Activated CD4-positive, alpha-beta T cell treated with anti-CD3 and anti-CD28 coated beads, Interleukin-2, amount 10 ng/mL, durations not matched to agents 24 days and 14 days (primary cell): ENCODE results near the gene AMIGO1. TPM values are rescaled to one million over a fixed set of nuclear protein-coding genes. Genes with fewer than 3 reads are reported as not detected.

ENCODE experiments used
- DNase-seq: peaks from one replicate; pipeline ENCODE4 v3.0.0; 2022
- H3K27ac Mint-ChIP-seq: one replicate; pipeline ENCODE4 v1.8.0; 2022; ENCODE audit warnings: mild to moderate bottlenecking, mixed read lengths
- H3K27me3 Mint-ChIP-seq: one replicate; pipeline ENCODE4 v1.8.0; 2022; ENCODE audit warnings: mixed read lengths
- H3K36me3 Mint-ChIP-seq: one replicate; pipeline ENCODE4 v1.8.0; 2022; ENCODE audit warnings: low read depth, mild to moderate bottlenecking, mixed read lengths
- H3K4me1 Mint-ChIP-seq: one replicate; pipeline ENCODE4 v1.8.0; 2021; ENCODE audit warnings: mixed read lengths
- H3K4me3 Mint-ChIP-seq: one replicate; pipeline ENCODE4 v1.8.0; 2022; ENCODE audit warnings: mild to moderate bottlenecking, moderate library complexity, mixed read lengths
- H3K9me3 Mint-ChIP-seq: one replicate; pipeline ENCODE4 v1.8.0; 2021; ENCODE audit warnings: mixed read lengths
- intact Hi-C: fragments of 100-400 bp; cut with micrococcal nuclease; formaldehyde crosslinking; loops from one replicate; pipeline ENCODE4 v1.15.1; 2023
- total RNA-seq: library from RNA; stranded (reverse); gene quantifications from 2 replicates; pipeline ENCODE4 v1.2.3, GENCODE V29; 2022

Gene AMIGO1
- total RNA-seq, 1 donor from 2014 or later, result 1.1 TPM

- Mint-ChIP-seq H3K4me1 (no peaks in the 10 kb centered on the region), H3K9me3 (no peaks in the 10 kb centered on the region), H3K27ac (no peak within 1 kb of the TSS), H3K36me3 (no peaks in the 10 kb centered on the region), H3K4me3 (no peak within 1 kb of the TSS), H3K27me3 (peaks cover 4% of the 10 kb centered on the region)
- intact Hi-C loops, result no loop called here
- DNase-seq, result peak; percentile 41
These were observed 30.1 kb upstream of the AMIGO1 start, which contains the start of gene GPR61 for GRCh38 chr1:109539676-109540075. GPR61 (plus strand) TSS chr1:109539872; CDS start chr1:109543023, 3,151 bp downstream.

GRCh38 chr1:109538827-109539555 lies 29.5 kb upstream of the AMIGO1 start:
- Mint-ChIP-seq H3K4me3 (no peak overlapping the region), H3K27me3 (peaks cover 4% of the 10 kb centered on the region), H3K4me1 (no peaks in the 10 kb centered on the region), H3K9me3 (no peaks in the 10 kb centered on the region), H3K36me3 (no peaks in the 10 kb centered on the region), H3K27ac (no peak overlapping the region)
- intact Hi-C loops, result no loop called here
- peak; percentile 51 for DNase-seq

DNA sequence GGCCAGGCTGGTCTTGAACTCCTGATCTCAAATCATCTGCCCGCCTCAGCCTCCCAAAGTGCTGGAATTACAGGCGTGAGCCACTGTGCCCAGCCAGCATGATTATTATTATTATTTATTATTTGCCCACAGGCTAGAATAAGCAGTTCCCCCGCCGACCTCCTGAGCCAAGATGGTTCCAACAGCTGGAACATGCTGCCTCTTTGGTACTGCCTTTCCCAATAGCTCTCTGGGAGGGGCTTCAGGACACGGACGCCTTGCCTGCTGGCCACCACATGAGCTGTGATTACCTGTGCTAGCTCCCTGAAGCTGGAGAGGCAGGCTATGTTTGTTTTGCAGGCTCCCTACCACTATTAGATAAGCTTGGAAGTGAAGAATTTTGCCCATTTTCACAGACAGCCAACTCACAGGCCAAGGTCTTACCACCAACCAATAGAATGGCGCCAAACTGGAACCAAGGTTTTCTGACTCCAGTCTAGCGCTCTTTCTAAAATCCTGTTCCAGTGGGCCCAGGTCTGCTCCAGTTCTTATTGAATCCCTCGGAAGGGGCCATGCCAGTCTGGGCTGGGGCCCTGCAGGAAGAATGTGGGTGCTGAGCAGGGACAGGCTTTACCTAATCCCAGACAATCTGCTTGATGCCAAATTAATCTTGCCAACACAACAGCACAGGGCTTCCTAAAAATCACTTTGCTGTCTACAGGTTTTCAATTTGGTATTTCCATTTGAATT lies 28.1 kb upstream of the AMIGO1 start:
- DNase-seq, result no peak
- H3K4me3 Mint-ChIP-seq, result no peak overlapping the region
- H3K9me3 Mint-ChIP-seq, result no peaks in the 10 kb centered on the region
- intact Hi-C loops, result no loop called here
- no peaks in the 10 kb centered on the region for H3K36me3 Mint-ChIP-seq
- H3K4me1 Mint-ChIP-seq, result peaks cover 3% of the 10 kb centered on the region
- peaks cover 4% of the 10 kb centered on the region for H3K27me3 Mint-ChIP-seq
- H3K27ac Mint-ChIP-seq, result no peak overlapping the region

DNA sequence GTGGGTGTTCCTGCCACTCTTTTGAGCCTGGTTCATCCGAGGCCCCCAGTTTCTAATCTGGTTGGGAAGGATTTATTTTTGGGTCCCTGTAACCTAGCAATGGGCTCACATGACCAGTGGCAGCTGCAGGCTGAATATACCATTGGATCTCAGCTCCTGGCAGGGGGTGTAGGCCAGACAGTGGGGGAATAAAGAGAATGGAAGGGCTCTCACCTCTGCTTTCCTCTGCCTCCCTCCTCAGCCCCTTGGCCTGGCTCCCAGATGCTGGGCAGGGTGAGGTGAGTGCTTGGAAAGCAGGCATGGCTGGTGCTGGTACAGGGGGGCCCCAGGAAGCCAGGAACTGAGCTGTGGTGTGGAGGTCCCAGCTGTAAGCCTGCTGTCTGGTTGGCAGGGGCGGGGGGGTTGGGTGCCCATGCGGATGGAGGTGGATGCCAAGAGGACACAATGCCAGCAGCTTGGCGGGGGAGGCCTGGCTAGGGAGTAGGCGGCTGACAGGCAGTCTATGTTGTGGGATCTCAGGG lies 26.5 kb upstream of the AMIGO1 start:
- no peak for DNase-seq
- no peaks in the 10 kb centered on the region for H3K36me3 Mint-ChIP-seq
- intact Hi-C loops, result no loop called here
- H3K9me3 Mint-ChIP-seq, result no peaks in the 10 kb centered on the region
- H3K27ac Mint-ChIP-seq, result no peak overlapping the region
- peaks cover 19% of the 10 kb centered on the region for H3K4me1 Mint-ChIP-seq
- no peak overlapping the region for H3K4me3 Mint-ChIP-seq
- peaks cover 4% of the 10 kb centered on the region for H3K27me3 Mint-ChIP-seq

GRCh38 chr1:109535481-109535880 lies 26.0 kb upstream of the AMIGO1 start:
- H3K27me3 Mint-ChIP-seq, result peaks cover 4% of the 10 kb centered on the region
- peaks cover 23% of the 10 kb centered on the region for H3K4me1 Mint-ChIP-seq
- DNase-seq, result no peak
- intact Hi-C loops, result no loop called here
- no peak overlapping the region for H3K27ac Mint-ChIP-seq
- no peak overlapping the region for H3K4me3 Mint-ChIP-seq
- H3K36me3 Mint-ChIP-seq, result no peaks in the 10 kb centered on the region
- no peaks in the 10 kb centered on the region for H3K9me3 Mint-ChIP-seq

GRCh38 chr1:109534307-109534858 lies 24.9 kb upstream of the AMIGO1 start:
- H3K9me3 Mint-ChIP-seq, result no peaks in the 10 kb centered on the region
- no peak for DNase-seq
- H3K4me1 Mint-ChIP-seq, result peaks cover 23% of the 10 kb centered on the region
- intact Hi-C loops, result loop anchor here (5.0 kb wide), 1 partner anchor 127 kb away; no protein-coding TSS in a partner anchor
- no peak overlapping the region for H3K4me3 Mint-ChIP-seq
- peaks cover 4% of the 10 kb centered on the region for H3K27me3 Mint-ChIP-seq
- H3K27ac Mint-ChIP-seq, result no peak overlapping the region
- no peaks in the 10 kb centered on the region for H3K36me3 Mint-ChIP-seq

DNA sequence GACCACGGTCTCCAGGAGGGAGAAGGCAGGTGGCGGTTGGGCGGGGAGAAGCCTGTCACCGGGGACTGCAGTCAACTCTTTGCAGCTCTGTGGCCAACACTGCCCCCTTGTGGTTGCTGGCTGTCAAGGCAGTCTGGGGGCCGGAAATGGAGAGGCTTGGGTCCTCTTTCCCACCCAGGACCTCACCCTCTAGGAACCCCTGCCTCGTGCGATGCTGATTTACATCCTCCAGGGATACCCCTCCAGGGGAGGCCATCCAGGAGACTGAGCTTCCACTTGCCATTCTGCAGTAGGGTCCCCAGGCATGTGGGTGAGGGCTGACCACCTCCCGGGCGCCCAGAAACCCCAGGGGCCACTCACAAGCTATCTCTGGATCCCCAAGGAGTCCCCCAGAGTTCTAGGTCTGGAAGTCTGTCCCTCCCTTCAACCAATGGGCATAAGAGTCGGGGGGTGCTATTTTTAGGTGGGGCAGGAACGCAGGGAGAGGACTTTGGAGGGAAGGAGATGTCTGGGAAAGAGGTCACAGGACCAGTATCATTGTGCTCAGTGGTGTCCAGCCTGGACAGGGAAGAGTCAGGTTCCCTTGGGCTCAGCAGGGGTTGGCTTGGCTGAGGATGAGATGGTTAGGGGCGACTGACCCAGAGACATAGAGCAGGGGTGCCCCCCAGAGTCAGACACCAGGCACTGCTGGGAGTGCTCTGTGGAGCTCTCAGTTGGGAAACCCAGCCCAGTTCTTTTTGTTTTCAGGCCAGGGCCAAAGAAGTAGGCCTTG lies 23.0 kb upstream of the AMIGO1 start:
- H3K27me3 Mint-ChIP-seq, result no peaks in the 10 kb centered on the region
- H3K36me3 Mint-ChIP-seq, result no peaks in the 10 kb centered on the region
- no peaks in the 10 kb centered on the region for H3K9me3 Mint-ChIP-seq
- peak overlapping the region; percentile 86 for H3K27ac Mint-ChIP-seq
- peak; percentile 98 for DNase-seq
- peaks cover 23% of the 10 kb centered on the region for H3K4me1 Mint-ChIP-seq
- intact Hi-C loops, result loop anchor here (1.0 to 5.0 kb wide), 7 partner anchors 32 to 269 kb away; partner anchors contain the start of genes CYB561D1, PSMA5 and PSRC1
- H3K4me3 Mint-ChIP-seq, result peak overlapping the region; percentile 74

DNA sequence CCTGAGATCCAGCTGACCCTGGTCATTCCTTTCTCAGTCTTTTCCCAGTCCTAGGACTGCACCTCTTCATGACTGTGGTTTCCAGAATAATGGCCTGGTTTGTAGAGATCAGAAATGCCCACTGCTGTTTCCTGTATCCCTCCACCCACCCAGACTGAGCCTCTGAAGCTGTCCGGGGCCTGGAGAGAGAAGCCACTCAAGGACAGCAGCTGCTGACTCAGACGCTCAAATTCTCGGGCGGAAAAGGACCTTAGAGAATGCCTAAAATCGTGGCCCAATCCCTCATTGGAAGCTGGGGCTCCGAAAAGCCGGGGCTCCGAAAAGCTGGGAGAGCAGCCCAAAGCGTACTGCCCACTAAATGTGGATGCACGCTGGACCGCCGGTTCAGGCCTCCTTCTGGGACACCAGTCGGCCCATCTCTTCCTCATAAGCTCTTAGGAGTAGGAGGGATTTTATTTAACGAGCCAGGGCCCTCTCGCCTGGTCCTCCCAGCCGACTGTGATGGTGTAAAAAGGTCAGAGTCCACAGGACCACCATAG lies 22.4 kb upstream of the AMIGO1 start:
- Mint-ChIP-seq H3K27ac (peak overlapping the region; percentile 86), H3K4me3 (peak overlapping the region; percentile 74), H3K4me1 (peaks cover 23% of the 10 kb centered on the region)

GRCh38 chr1:109531380-109531779 lies 21.9 kb upstream of the AMIGO1 start:
- no peak for DNase-seq
- intact Hi-C loops, result loop anchor here (5.0 kb wide), 1 partner anchor 124 kb away; no protein-coding TSS in a partner anchor
- H3K9me3 Mint-ChIP-seq, result no peaks in the 10 kb centered on the region
- H3K4me1 Mint-ChIP-seq, result peaks cover 23% of the 10 kb centered on the region
- H3K27ac Mint-ChIP-seq, result peak overlapping the region; percentile 40
- peak overlapping the region; percentile 36 for H3K4me3 Mint-ChIP-seq
- H3K27me3 Mint-ChIP-seq, result no peaks in the 10 kb centered on the region
- H3K36me3 Mint-ChIP-seq, result no peaks in the 10 kb centered on the region

More for the DNA sequence above, 22.4 kb upstream of the AMIGO1 start:
- H3K9me3 Mint-ChIP-seq, result no peaks in the 10 kb centered on the region
- DNase-seq, result no peak
- intact Hi-C loops, result loop anchor here (1.0 to 5.0 kb wide), 7 partner anchors 32 to 269 kb away; partner anchors contain the start of genes CYB561D1, PSMA5 and PSRC1
- no peaks in the 10 kb centered on the region for H3K27me3 Mint-ChIP-seq
- H3K36me3 Mint-ChIP-seq, result no peaks in the 10 kb centered on the region

DNA sequence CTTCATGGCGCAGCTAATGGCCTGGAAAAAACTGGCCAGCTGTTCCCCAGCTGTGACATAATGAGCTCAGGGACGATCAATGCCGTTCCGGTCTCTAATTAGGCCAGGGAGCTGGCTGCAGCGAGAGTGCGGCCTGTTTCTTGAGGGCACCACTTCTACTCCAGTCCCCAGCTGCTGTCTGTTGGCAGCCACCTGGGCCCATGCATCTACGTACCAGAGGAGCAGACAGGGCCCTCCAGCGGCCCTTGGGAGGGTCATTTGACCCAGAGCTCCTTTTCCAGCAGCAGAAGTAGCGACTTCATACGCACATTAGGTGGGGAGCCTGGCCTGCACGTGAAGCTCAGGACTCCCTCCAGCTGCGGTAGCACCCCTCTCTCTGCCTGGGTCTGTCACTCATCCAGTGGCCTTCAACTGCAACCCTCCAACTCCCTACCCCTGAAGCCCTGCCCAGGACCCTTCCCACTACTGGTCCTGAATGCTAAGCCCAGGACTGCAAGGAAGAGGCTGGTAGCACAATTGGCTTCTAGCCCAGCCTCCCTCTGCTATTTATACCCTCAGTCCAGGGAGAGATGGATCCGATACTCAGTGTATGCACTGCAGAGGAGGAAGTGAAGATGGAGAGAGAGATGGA lies 21.0 kb upstream of the AMIGO1 start:
- Mint-ChIP-seq H3K4me3 (peak overlapping the region; percentile 36), H3K4me1 (peaks cover 23% of the 10 kb centered on the region), H3K27ac (peak overlapping the region; percentile 40), H3K9me3 (no peaks in the 10 kb centered on the region), H3K36me3 (no peaks in the 10 kb centered on the region), H3K27me3 (peaks cover 5% of the 10 kb centered on the region)
- intact Hi-C loops, result loop anchor here (5.0 kb wide), 1 partner anchor 123 kb away; no protein-coding TSS in a partner anchor
- DNase-seq, result no peak

- intact Hi-C loops, result loop anchor here (5.0 kb wide), 1 partner anchor 123 kb away; no protein-coding TSS in a partner anchor
- DNase-seq, result no peak
- Mint-ChIP-seq H3K27ac (no peak overlapping the region), H3K4me1 (peaks cover 23% of the 10 kb centered on the region), H3K4me3 (no peak overlapping the region), H3K27me3 (peaks cover 5% of the 10 kb centered on the region), H3K36me3 (no peaks in the 10 kb centered on the region), H3K9me3 (no peaks in the 10 kb centered on the region)
These were observed 20.4 kb upstream of the AMIGO1 start for GRCh38 chr1:109529881-109530456.

DNA sequence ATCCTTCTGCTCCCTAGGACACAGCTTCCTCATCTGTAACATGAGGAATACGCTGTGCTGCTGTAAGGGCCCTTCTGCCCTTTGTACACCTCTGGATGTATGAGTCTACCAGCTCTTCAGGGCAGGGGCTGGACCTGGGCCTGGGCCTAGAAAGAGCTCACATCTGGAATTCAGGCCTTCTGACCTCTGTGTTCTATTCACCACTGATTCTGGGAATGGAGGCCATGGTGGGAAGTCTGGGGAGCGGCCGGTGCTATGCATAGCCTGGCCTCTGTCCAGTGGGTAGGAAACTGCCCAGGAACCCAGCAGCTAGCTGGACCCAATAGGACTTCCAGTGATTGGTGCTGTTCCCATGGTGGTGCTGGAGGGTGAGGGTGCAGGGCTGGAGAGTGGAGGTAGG lies 19.2 kb upstream of the AMIGO1 start:
- H3K4me3 Mint-ChIP-seq, result no peak overlapping the region
- peaks cover 23% of the 10 kb centered on the region for H3K4me1 Mint-ChIP-seq
- DNase-seq, result no peak
- peaks cover 5% of the 10 kb centered on the region for H3K27me3 Mint-ChIP-seq
- H3K9me3 Mint-ChIP-seq, result no peaks in the 10 kb centered on the region
- no peak overlapping the region for H3K27ac Mint-ChIP-seq
- intact Hi-C loops, result no loop called here
- no peaks in the 10 kb centered on the region for H3K36me3 Mint-ChIP-seq
